Activated naive CD4-positive, alpha-beta T cell treated with anti-CD3 and anti-CD28 coated beads, Interleukin-2, amount 10 ng/mL, durations not matched to agents 7 days and 5 days (primary cell): ENCODE measurements around the gene PITX2.

ENCODE experiments used
- CTCF ChIA-PET: fragments of 350-600 bp; sonication (Branson Sonifier 250); formaldehyde crosslinking; loops from one replicate; lab custom pipeline; 2021; ENCODE audit warnings: antibody characterized with exemption; lab: Charles Lee
- DNase-seq: peaks from one replicate; pipeline ENCODE4 v3.0.0-alpha.2; 2020
- H3K27ac Mint-ChIP-seq: one replicate; pipeline ENCODE4 v1.8.0; 2021; ENCODE audit warnings: mild to moderate bottlenecking, moderate library complexity, mixed read lengths
- H3K27me3 Mint-ChIP-seq: one replicate; pipeline ENCODE4 v1.8.0; 2021; ENCODE audit warnings: mild to moderate bottlenecking, mixed read lengths
- H3K36me3 Mint-ChIP-seq: one replicate; pipeline ENCODE4 v1.8.0; 2021; ENCODE audit warnings: mixed read lengths
- H3K4me1 Mint-ChIP-seq: one replicate; pipeline ENCODE4 v1.8.0; 2021; ENCODE audit warnings: mixed read lengths
- H3K4me3 Mint-ChIP-seq: one replicate; pipeline ENCODE4 v1.8.0; 2021; ENCODE audit warnings: mild to moderate bottlenecking, moderate library complexity, mixed read lengths
- H3K9me3 Mint-ChIP-seq: one replicate; pipeline ENCODE4 v1.8.0; 2021; ENCODE audit warnings: mixed read lengths

Gene PITX2

DNA sequence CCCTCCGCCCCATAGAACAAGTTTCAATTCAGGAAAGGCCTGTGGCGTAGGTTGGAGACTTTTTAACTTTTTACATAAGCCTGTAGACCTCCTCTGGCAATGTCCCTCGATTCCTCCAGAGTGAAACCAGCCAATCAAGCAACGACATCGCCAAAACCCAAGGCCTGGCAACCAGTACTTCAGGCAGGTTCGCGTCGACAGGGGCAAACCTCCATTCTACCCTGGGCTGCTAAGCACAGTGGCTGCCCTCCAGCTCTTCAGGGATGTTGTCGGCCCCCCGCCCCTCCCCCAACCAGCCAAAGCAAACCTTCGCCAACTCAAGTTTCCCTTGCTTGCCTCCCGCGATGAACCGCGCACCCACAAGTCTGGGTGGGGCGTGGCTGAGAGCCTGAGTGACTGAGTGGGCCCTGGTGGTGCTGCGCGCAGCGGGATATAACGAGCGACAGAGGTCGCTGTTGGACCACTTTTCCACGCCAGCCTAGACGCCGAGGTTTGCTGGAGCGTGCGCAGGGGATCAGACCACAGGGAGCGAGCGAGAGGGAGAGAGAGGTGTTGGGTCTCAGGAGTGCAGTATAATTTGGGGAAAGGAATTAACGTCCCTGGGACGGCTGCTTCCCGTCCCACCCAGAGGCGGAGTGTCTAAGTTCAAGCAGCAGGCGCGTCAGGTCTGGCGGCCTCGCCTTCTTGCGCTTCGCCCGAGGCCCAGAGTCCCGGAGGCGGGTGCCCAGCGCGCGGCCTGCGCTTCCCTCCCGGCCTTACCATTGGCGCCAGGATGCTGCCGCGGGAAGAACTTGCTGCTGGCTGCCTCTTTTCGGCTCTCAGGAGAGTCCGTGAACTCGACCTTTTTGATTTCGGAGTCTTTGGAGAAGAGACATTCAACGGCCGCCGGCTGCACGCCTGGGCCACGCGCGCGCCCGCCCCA, 9.0 kb upstream of the PITX2 start:
- Mint-ChIP-seq H3K27ac (peak overlapping the region; percentile 78), H3K9me3 (peaks cover 2% of the 10 kb centered on the region), H3K36me3 (peaks cover 16% of the 10 kb centered on the region), H3K4me3 (peak overlapping the region; percentile 28), H3K4me1 (peaks cover 10% of the 10 kb centered on the region), H3K27me3 (peaks cover 96% of the 10 kb centered on the region)
- CTCF ChIA-PET: no interaction called here
- DNase-seq: peak; percentile 42

GRCh38 chr4:110630688-110631402, 8.0 kb upstream of the PITX2 start:
- CTCF ChIA-PET: no interaction called here
- H3K4me3 Mint-ChIP-seq: peak overlapping the region; percentile 6
- no peak for DNase-seq
- H3K27me3 Mint-ChIP-seq: peaks cover 96% of the 10 kb centered on the region
- peaks cover 16% of the 10 kb centered on the region for H3K36me3 Mint-ChIP-seq
- H3K9me3 Mint-ChIP-seq: peaks cover 2% of the 10 kb centered on the region
- H3K27ac Mint-ChIP-seq: peak overlapping the region; percentile 58
- H3K4me1 Mint-ChIP-seq: peaks cover 10% of the 10 kb centered on the region

DNA sequence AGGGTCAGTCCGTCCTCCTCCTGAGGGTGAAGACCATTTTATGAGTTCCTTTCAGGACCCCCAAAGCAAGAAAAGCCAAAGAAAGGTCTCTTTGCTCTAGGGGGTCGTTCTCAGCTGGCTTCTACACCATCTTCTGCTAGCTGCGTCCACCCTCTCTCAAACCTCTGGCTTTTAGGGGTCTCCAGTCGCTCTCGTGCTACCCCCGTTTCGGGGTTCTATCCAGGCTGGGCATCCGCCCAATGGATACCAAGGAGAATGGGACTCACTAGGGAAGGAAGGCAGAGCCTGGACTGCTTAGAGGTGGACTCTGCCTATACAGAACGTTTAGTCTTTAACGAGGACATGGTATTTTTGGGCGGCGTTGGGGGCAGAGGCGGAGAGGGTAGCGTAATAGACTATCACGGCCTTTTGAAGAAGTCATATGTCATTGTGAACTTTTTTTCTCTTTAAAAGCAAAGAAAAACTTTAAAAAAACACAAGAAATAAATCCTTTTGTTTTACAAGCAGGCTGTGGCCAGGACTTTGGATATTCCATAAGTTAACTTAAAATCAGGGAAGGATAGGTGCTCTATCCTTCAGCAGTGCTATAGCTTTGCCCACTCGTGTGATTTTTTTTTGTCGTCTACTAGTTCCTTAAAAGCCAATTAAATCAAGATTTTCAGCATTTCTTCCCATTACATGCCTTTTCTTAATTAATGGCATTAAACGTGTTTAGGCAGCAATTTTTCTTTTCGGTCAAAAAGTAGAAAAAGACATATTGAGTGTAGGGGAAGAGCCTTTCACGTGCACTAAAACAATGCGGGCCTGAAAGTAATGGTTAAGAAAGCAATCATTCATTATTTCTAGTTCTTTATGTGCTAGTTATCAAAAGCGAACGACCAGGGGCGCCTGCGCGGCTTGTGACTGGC, 7.2 kb upstream of the PITX2 start:
- H3K4me3 Mint-ChIP-seq: no peak overlapping the region
- peak overlapping the region; percentile 58 for H3K27ac Mint-ChIP-seq
- peaks cover 10% of the 10 kb centered on the region for H3K4me1 Mint-ChIP-seq
- peaks cover 100% of the 10 kb centered on the region for H3K27me3 Mint-ChIP-seq
- CTCF ChIA-PET: no interaction called here
- no peak for DNase-seq
- H3K9me3 Mint-ChIP-seq: peaks cover 2% of the 10 kb centered on the region
- H3K36me3 Mint-ChIP-seq: peaks cover 16% of the 10 kb centered on the region

GRCh38 chr4:110629214-110629754, 6.4 kb upstream of the PITX2 start:
- Mint-ChIP-seq H3K4me3 (no peak overlapping the region), H3K27ac (peak overlapping the region; percentile 75), H3K9me3 (peaks cover 2% of the 10 kb centered on the region), H3K27me3 (peaks cover 100% of the 10 kb centered on the region), H3K36me3 (peaks cover 16% of the 10 kb centered on the region), H3K4me1 (peaks cover 10% of the 10 kb centered on the region)
- CTCF ChIA-PET: no interaction called here
- no peak for DNase-seq

GRCh38 chr4:110628663-110629213, 5.9 kb upstream of the PITX2 start:
- no peak for DNase-seq
- H3K4me3 Mint-ChIP-seq: peak overlapping the region; percentile 31
- H3K27me3 Mint-ChIP-seq: peaks cover 99% of the 10 kb centered on the region
- H3K27ac Mint-ChIP-seq: peak overlapping the region; percentile 75
- H3K9me3 Mint-ChIP-seq: peaks cover 2% of the 10 kb centered on the region
- H3K4me1 Mint-ChIP-seq: peaks cover 10% of the 10 kb centered on the region
- peaks cover 16% of the 10 kb centered on the region for H3K36me3 Mint-ChIP-seq
- CTCF ChIA-PET: no interaction called here

DNA sequence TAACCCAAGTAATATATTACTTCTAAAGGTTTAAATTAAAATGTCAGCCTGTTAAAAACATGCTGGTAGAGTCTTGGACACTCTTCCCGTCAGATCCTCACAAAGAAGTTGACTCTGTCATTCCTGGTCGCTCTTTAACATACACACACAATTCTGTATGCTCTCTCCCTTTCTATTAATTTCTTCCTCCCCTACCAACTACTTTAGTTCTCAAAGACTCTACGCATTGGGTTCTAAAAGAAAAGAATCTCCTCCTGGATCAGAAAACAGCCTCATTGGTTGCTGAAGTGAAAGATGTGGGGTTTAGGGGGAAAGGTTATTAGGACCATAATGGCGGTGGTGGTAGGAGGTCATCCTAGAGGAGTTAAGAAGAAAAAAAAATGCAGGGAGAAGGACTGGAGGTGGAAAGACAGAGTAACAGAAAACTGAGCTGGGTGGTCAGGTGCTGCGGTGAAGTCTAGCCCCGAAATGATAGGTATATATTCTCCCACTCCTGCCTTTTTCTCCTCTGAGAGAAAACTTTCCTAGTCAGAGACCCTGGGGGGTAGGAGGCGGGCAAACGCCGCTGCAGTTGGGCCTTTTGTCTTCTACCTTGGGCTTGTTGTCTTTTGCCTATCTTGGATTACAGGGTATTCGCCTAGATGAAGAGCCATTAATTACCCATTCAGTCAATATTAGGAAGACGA, 5.2 kb upstream of the PITX2 start:
- peaks cover 99% of the 10 kb centered on the region for H3K27me3 Mint-ChIP-seq
- H3K4me3 Mint-ChIP-seq: peak overlapping the region; percentile 31
- peaks cover 2% of the 10 kb centered on the region for H3K9me3 Mint-ChIP-seq
- H3K36me3 Mint-ChIP-seq: peaks cover 14% of the 10 kb centered on the region
- DNase-seq: no peak
- peak overlapping the region; percentile 24 for H3K27ac Mint-ChIP-seq
- peaks cover 16% of the 10 kb centered on the region for H3K4me1 Mint-ChIP-seq
- CTCF ChIA-PET: no interaction called here

DNA sequence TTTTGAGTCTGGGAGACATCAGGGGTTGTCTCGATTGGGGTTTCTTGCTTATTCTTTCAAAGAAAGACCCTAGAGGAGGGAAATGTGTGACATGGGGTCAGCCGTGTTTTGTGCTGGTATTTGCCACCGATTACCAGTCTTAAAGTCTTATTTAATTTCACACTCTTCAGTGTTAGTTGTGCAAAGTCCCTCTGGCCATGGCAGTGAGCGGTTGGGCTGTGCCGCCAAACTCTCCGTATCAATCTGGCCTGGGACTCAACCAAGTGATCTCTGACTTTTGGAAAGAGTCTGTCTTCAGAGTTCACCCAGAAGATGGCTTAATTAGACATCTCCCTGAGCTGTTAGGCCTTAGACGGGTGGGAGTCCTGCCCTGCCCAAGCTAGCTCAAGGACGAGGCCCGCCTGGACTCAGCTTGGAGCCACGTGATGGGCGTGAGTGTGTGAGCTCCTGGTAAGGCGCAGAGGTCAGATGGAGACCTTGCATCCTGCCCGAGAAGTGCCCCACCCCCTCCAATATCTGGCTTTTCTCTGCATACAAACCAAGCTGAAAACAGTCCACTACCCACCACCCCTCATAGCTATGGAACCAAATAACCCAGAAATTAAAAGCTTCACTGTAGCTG, 3.8 kb upstream of the PITX2 start:
- H3K4me3 Mint-ChIP-seq: no peak overlapping the region
- H3K27me3 Mint-ChIP-seq: peaks cover 99% of the 10 kb centered on the region
- DNase-seq: no peak
- H3K36me3 Mint-ChIP-seq: peaks cover 7% of the 10 kb centered on the region
- CTCF ChIA-PET: interaction anchor here (0.7 to 0.8 kb wide), 2 partner anchors 110 to 1675 kb away, joined by 3 to 4 read pairs; no protein-coding TSS in a partner anchor
- H3K4me1 Mint-ChIP-seq: peaks cover 16% of the 10 kb centered on the region
- H3K9me3 Mint-ChIP-seq: peaks cover 2% of the 10 kb centered on the region
- H3K27ac Mint-ChIP-seq: no peak overlapping the region

DNA sequence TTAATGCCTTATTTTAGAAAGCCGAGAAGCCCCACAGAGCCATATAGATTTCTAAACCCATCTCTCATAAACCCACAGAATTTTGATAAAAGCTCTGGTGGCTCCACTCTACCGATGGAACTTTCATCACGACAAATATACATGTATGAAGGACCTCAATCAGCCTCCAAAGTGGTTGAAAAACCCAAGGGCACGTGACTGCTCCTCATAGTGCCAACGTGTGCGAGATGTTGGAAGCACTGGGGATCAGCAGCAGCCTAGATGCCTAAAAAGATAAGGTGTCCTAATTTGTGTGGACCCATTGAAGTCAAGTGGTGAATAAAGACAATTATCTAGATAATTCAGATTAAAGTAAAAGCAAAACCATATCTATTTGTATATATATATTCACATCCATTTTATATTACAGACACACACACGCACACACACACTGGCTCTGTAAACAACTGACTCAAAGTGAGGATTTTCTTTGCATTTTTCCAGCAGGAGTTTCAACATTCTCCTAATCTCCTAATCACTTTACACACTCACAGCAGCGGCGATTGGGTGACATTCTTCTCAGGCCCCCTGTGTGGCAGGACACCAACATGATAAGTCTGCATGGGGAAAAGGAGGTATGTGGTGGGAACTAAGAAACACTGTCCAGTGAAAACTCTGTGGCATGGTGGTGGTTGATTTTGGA, 2.8 kb upstream of the PITX2 start:
- peaks cover 8% of the 10 kb centered on the region for H3K36me3 Mint-ChIP-seq
- peaks cover 17% of the 10 kb centered on the region for H3K4me1 Mint-ChIP-seq
- CTCF ChIA-PET: no interaction called here
- H3K27me3 Mint-ChIP-seq: peaks cover 99% of the 10 kb centered on the region
- no peak overlapping the region for H3K4me3 Mint-ChIP-seq
- H3K9me3 Mint-ChIP-seq: peaks cover 2% of the 10 kb centered on the region
- DNase-seq: no peak
- no peak overlapping the region for H3K27ac Mint-ChIP-seq

DNA sequence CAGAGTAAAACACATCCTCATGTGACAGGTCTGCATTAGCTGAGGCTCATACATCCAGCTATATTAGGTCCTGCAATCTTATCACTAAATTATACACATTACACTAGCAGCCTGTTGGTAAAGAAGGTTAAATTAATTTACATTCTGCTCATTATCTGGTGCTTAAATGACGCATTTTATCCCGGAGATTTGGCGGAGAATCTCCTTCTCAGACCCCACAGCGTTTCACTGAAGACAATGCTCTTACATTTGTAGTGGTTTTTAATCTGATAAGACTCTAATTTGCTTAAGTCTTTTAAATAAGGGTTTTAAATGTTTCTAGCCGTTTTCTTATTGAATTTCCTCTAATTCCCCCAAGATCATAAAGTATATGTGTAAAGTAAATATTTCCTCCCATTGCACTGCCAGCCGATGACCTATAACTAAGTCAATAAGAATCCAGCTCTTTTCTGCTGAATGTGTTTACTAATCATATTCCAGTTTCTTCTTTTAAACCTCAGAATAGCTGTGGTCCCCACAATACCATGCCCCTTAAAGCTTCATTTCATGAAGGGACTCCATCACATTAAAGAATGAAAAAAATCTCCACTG, 2.1 kb upstream of the PITX2 start:
- Mint-ChIP-seq H3K27me3 (peaks cover 99% of the 10 kb centered on the region), H3K4me1 (peaks cover 18% of the 10 kb centered on the region), H3K9me3 (peaks cover 2% of the 10 kb centered on the region), H3K4me3 (no peak overlapping the region), H3K36me3 (peaks cover 9% of the 10 kb centered on the region), H3K27ac (no peak overlapping the region)
- DNase-seq: no peak
- CTCF ChIA-PET: no interaction called here

GRCh38 chr4:110624398-110624780, 1.5 kb upstream of the PITX2 start:
- Mint-ChIP-seq H3K4me3 (no peak overlapping the region), H3K27me3 (peaks cover 99% of the 10 kb centered on the region), H3K4me1 (peaks cover 21% of the 10 kb centered on the region), H3K36me3 (peaks cover 12% of the 10 kb centered on the region), H3K27ac (no peak overlapping the region), H3K9me3 (peaks cover 4% of the 10 kb centered on the region)
- CTCF ChIA-PET: no interaction called here
- DNase-seq: no peak

DNA sequence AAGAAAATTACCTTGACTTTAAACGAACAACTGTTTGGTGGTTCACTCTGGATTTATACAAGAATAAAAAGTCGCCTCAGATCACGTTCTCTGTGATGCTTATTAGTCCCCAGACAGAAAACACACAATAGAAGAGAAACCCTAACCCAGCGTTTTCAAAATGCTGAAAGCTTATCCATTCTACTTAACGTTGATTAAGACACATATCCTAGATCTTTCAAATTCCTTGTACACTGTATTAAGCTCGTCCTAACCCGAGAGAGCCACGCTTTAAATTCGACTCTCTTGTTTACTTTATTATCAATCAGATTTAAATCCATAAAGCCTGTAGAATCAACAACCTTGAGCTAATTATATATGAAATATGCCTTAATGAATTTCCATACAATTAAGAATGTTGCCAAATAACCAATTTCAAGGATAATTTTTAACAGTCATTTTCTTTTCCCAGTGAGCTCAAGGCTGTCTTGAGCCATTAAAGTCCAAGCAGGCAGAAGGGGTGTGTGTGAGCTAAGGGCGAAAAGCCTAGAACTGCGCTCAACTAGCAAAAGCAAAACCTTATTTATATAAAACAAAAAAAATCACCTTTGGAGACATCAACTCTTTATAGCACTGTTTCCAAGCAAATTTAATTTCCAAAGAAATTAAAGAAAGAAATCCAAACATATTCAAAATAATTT, 981 bp upstream of the PITX2 start:
- Mint-ChIP-seq H3K27me3 (peaks cover 99% of the 10 kb centered on the region), H3K4me3 (peak overlapping the region; percentile 31), H3K36me3 (peaks cover 13% of the 10 kb centered on the region), H3K4me1 (peaks cover 21% of the 10 kb centered on the region), H3K9me3 (peaks cover 3% of the 10 kb centered on the region), H3K27ac (peak overlapping the region; percentile 51)
- no peak for DNase-seq
- CTCF ChIA-PET: no interaction called here
